CD14-positive monocyte (primary cell): ENCODE data around the gene DNAJC5. TPM values are rescaled to one million over a fixed set of nuclear protein-coding genes. Genes with fewer than 3 reads are reported as not detected.

Source experiments
- DNase-seq, 3 donors: peaks; one replicate each; pipeline ENCODE4 v3.0.0-alpha.2; 2011 to 2022
- H2AFZ ChIP-seq: 2 replicates; pipeline ENCODE4 v1.6.0; 2012; ENCODE audit warnings: mild to moderate bottlenecking, low read depth, low read length, inconsistent platforms; ENCODE audit not compliant: insufficient read depth, poor library complexity, severe bottlenecking
- H3K27ac ChIP-seq, 2 donors: 1 replicate in 1 of 2; 2 replicates in 1 of 2; pipeline ENCODE4 v1.5.1; 2012 to 2013; ENCODE audit warnings: low read length in 2 of 2, control low read depth in 1 of 2, inconsistent platforms in 1 of 2, low read depth in 1 of 2, mild to moderate bottlenecking in 1 of 2
- H3K27me3 ChIP-seq, 2 donors: one replicate each; pipeline versions ENCODE4 v1.6.0 to v1.6.1; 2011 to 2013; ENCODE audit warnings: low read length in 2 of 2; ENCODE audit not compliant: control insufficient read depth in 2 of 2, insufficient read depth in 2 of 2
- H3K36me3 ChIP-seq, 2 donors: replicated peaks in 1 of 2; 1 replicate in 1 of 2; 2 replicates in 1 of 2; pipeline versions ENCODE4 v1.5.1 to v1.6.1; 2012 to 2013; ENCODE audit warnings: low read length in 2 of 2, control low read depth in 1 of 2, inconsistent platforms in 1 of 2, mild to moderate bottlenecking in 1 of 2; ENCODE audit not compliant: insufficient read depth in 2 of 2, control insufficient read depth in 1 of 2
- H3K4me1 ChIP-seq, 2 donors: 1 replicate in 1 of 2; 2 replicates in 1 of 2; pipeline versions ENCODE4 v1.5.1 to v1.6.1; 2012 to 2013; ENCODE audit warnings: low read length in 2 of 2, control low read depth in 1 of 2, inconsistent platforms in 1 of 2, mild to moderate bottlenecking in 1 of 2, moderate library complexity in 1 of 2; ENCODE audit not compliant: insufficient read depth in 2 of 2, control insufficient read depth in 1 of 2
- H3K4me2 ChIP-seq: replicated peaks from 2 replicates; pipeline ENCODE3; 2012; ENCODE audit warnings: low read length, moderate library complexity, mild to moderate bottlenecking; ENCODE audit not compliant: poor library complexity, severe bottlenecking; ENCODE audit errors: extremely low read depth
- H3K4me3 ChIP-seq, 3 experiments: fragments of 200-600 bp in 1 of 3; sonication (generic) in 1 of 3; replicated peaks in 1 of 3; 1 replicate in 2 of 3; 2 replicates in 1 of 3; pipeline ENCODE4 v1.5.1; 2011 to 2013; ENCODE audit warnings: low read length in 3 of 3, mild to moderate bottlenecking in 3 of 3, control low read depth in 2 of 3, low read depth in 2 of 3, inconsistent platforms in 1 of 3, moderate library complexity in 1 of 3
- H3K79me2 ChIP-seq: 2 replicates; pipeline ENCODE4 v1.6.0; 2012; ENCODE audit warnings: mild to moderate bottlenecking, control low read depth, inconsistent platforms, low read length, moderate library complexity; ENCODE audit not compliant: insufficient read depth
- H3K9ac ChIP-seq: 2 replicates; pipeline ENCODE4 v1.6.0; 2017; ENCODE audit warnings: low read length, mild to moderate bottlenecking; ENCODE audit not compliant: insufficient read depth, poor library complexity, severe bottlenecking
- H3K9me3 ChIP-seq, 2 donors: replicated peaks in 1 of 2; 1 replicate in 1 of 2; 2 replicates in 1 of 2; pipeline versions ENCODE4 v1.5.1 to v1.6.1; 2012 to 2013; ENCODE audit warnings: low read length in 2 of 2, control low read depth in 1 of 2; ENCODE audit not compliant: control insufficient read depth in 1 of 2, insufficient read depth in 1 of 2
- H4K20me1 ChIP-seq: 2 replicates; pipeline ENCODE4 v1.6.0; 2012; ENCODE audit warnings: mild to moderate bottlenecking, low read length, control low read depth, moderate library complexity; ENCODE audit not compliant: insufficient read depth
- H3K27ac Mint-ChIP-seq, 7 donors: one replicate each; pipeline ENCODE4 v1.8.0; 2020; ENCODE audit warnings: mild to moderate bottlenecking in 7 of 7, mixed read lengths in 7 of 7, moderate library complexity in 6 of 7, inconsistent platforms in 2 of 7
- H3K27me3 Mint-ChIP-seq, 3 donors: one replicate each; pipeline ENCODE4 v1.8.0; 2021 to 2022; ENCODE audit warnings: low read depth in 3 of 3, mild to moderate bottlenecking in 3 of 3, mixed read lengths in 3 of 3, moderate library complexity in 3 of 3, inconsistent platforms in 1 of 3
- H3K36me3 Mint-ChIP-seq, 2 donors: one replicate each; pipeline ENCODE4 v1.8.0; 2020; ENCODE audit warnings: mixed read lengths in 2 of 2, inconsistent platforms in 1 of 2, mild to moderate bottlenecking in 1 of 2
- H3K4me1 Mint-ChIP-seq: one replicate; pipeline ENCODE4 v1.8.0; 2020; ENCODE audit warnings: mild to moderate bottlenecking, mixed read lengths
- H3K4me3 Mint-ChIP-seq, 2 donors: one replicate each; pipeline ENCODE4 v1.8.0; 2020; ENCODE audit warnings: mild to moderate bottlenecking in 2 of 2, mixed read lengths in 2 of 2, moderate library complexity in 1 of 2
- H3K9me3 Mint-ChIP-seq, 7 donors: one replicate each; pipeline ENCODE4 v1.8.0; 2020 to 2022; ENCODE audit warnings: mixed read lengths in 7 of 7, mild to moderate bottlenecking in 6 of 7, moderate library complexity in 6 of 7, inconsistent platforms in 2 of 7
- CTCF ChIP-seq: fragments of 200-600 bp; IDR thresholded peaks from one replicate; pipeline ENCODE4 v1.8.0; 2022; ENCODE audit warnings: antibody characterized with exemption, mild to moderate bottlenecking
- WGBS: methylation state at CpG from one replicate; pipeline ENCODE4 v1.1.5; 2013; ENCODE audit warnings: missing lambda C conversion rate; ENCODE audit not compliant: insufficient coverage; 5-methylcytosine and 5-hydroxymethylcytosine counted together
- intact Hi-C, 2 donors: fragments of 100-400 bp; cut with micrococcal nuclease; formaldehyde crosslinking; loops; one replicate each; pipeline versions ENCODE4 v1.15.0 to v1.15.1; 2023
- polyA plus RNA-seq, 3 donors: library from polyadenylated mRNA; depleted of rRNA in 1 of 3; unstranded in 2 of 3; stranded (reverse) in 1 of 3; fragments of 300-500 nt in 2 of 3; fragments of >200 nt in 1 of 3; fragmentation: Illumina TruSeq in 2 of 3; gene quantifications; 1 replicate in 2 of 3; 2 replicates in 1 of 3; pipeline ENCODE4 v1.2.3, GENCODE V29; 2012 to 2021

DNAJC5 gene
- polyA plus RNA-seq, 3 donors = 5.9 to 44.4 (median 7.4) TPM

- Mint-ChIP-seq H3K27ac (peak overlapping the region in 3 of 7 donors; percentile 19 to 43 (median 33)), H3K4me3 (no peak overlapping the region), H3K36me3 (peaks cover 70 to 98% of the 10 kb centered on the region in 2 donors), H3K27me3 (peaks cover 0 to 3% (median 0%) of the 10 kb centered on the region in 3 donors), H3K4me1 (peaks cover 9% of the 10 kb centered on the region), H3K9me3 (peaks cover 0 to 3% (median 0%) of the 10 kb centered on the region in 7 donors)
- Histone ChIP-seq H3K4me1 (no peaks in the 10 kb centered on the region), H2AFZ (no peak overlapping the region), H3K27me3 (no peaks in the 10 kb centered on the region), H3K4me2 (no peak overlapping the region), H3K79me2 (peaks cover 98% of the 10 kb centered on the region), H3K27ac (no peak overlapping the region), H4K20me1 (peaks cover 100% of the 10 kb centered on the region), H3K36me3 (peaks cover 86 to 99% of the 10 kb centered on the region in 2 donors), H3K4me3 (no peak overlapping the region), H3K9me3 (no peaks in the 10 kb centered on the region), H3K9ac (no peak overlapping the region)
- WGBS = 93% methylated on average over 17 of the region's 17 CpGs
- intact Hi-C loops = no loop called here
- no peak for DNase-seq
- TF ChIP-seq CTCF = no peak
Observed at GRCh38 chr20:63932606-63933160, 37.8 kb downstream of the DNAJC5 start.

GRCh38 chr20:63933646-63934045 is 38.7 kb downstream of the DNAJC5 start:
- H3K4me3 Mint-ChIP-seq = no peak overlapping the region
- TF ChIP-seq CTCF = no peak
- no peak overlapping the region for H3K4me2 ChIP-seq
- peaks cover 0 to 3% (median 0%) of the 10 kb centered on the region in 3 donors for H3K27me3 Mint-ChIP-seq
- peaks cover 78 to 96% of the 10 kb centered on the region in 2 donors for H3K36me3 ChIP-seq
- no peak for DNase-seq
- intact Hi-C loops = no loop called here
- WGBS = 91% methylated on average over 4 of the region's 5 CpGs
- peaks cover 98% of the 10 kb centered on the region for H3K79me2 ChIP-seq
- peaks cover 13% of the 10 kb centered on the region for H3K4me1 Mint-ChIP-seq
- H3K36me3 Mint-ChIP-seq = peaks cover 65 to 93% of the 10 kb centered on the region in 2 donors
- no peaks in the 10 kb centered on the region for H3K9me3 ChIP-seq
- H3K4me3 ChIP-seq = no peak overlapping the region
- no peak overlapping the region for H3K9ac ChIP-seq
- H4K20me1 ChIP-seq = peaks cover 100% of the 10 kb centered on the region
- peaks cover under 1 to 2% of the 10 kb centered on the region in 2 donors for H3K4me1 ChIP-seq
- peaks cover 0 to 6% (median 0%) of the 10 kb centered on the region in 7 donors for H3K9me3 Mint-ChIP-seq
- H3K27me3 ChIP-seq = no peaks in the 10 kb centered on the region
- no peak overlapping the region for H3K27ac Mint-ChIP-seq
- no peak overlapping the region for H3K27ac ChIP-seq
- H2AFZ ChIP-seq = no peak overlapping the region
